Measurements from ENCODE around the gene ZNF500.

GRCh38 chr16:4755687-4756086, 11.3 kb downstream of the ZNF500 start:
- TF ChIP-seq POLR2A (IDR thresholded peaks at IDR 0.05) (no peak), CTCF (IDR thresholded peaks at IDR 0.05) (no peak)
